Measurements from ENCODE around the gene ZNF217.
A peak's percentile ranks its signal among the peaks of the same experiment; 100 is the strongest.
"Not testable (repeated sequence)": the region's sequence is repeated elsewhere in the genome, so short reads cannot be mapped to it uniquely, and the experiment has no call there.

Gene ZNF217

DNA sequence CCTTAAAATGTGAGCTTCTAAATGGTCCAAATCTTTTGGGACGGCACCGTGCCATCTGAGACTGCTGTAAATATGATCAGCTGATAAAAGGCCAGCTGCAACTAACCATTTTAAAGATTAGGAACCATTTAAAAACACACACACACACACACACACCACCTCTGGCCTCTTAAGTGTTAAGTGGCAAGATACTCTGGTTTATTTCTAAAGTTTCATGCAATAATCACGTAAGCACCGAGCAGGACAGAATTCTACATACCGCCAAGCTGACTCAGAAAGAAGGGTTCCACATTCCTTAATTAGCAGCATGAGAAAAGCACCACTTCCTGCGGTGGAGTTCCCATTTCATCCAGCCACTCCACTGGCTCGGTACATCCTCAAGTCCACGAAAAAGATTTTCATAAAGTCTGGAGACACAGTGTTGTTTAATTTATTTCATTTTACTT is 17.8 kb upstream of the ZNF217 start:
- DNase-seq (ENCODE audit: low spot score in 2 of 2) = peak in 1 of 2 experiments; percentile 13
- H3K4me3 ChIP-seq = no peak overlapping the region
- in situ Hi-C loops (cut with MboI; ENCODE audit: low sequenced_read_pairs) = no loop called here

DNA sequence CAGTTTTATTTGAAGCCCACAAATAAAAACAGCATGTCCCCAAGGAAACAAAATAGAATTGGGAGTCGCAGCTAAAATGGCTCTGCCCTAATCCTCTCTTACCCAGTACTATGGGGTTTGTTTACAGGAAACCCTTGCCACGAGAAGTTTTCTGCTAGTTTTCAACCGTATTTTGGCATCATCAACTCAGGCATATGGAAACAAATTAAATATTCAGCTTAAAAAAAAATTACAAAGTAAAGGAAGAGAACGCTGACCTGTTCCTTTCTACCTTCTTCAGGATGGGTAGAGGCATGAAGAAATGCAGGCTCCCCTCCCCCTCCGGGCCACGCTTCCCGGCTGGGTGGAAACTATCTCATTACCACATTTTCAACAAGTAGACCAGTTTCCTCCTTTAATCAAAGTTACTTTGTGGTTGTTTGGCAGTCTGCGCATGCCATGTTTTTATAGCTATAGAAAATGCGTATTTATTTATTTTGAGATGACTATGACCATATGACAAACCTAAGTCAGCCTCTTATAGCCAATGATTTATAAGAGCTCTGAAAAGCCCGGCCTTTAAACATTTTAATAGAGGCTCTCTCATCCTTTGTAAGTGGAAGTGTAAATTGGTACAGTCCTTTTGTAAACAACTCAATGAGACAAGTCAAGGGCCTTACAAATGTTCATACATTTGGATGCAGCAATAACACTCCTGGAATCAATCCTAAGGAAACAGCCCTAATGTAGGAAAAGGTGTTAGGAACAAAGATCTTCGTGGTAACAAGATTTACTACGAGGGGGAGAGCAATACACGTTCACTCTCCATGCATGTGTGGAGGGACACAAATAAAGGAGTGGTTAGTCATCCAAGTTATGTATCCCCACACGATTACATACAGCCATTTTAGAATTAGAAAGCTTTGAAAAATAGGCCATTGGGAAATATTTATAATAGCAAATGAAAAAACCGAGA is 16.1 kb upstream of the ZNF217 start:
- Histone ChIP-seq H3K27me3 (ENCODE audit: low read depth) (no peaks in the 10 kb centered on the region), H3K4me3 (no peak overlapping the region; the same call in 1 of the 2 replicates), H3K36me3 (replicated peaks) (no peaks in the 10 kb centered on the region), H3K4me1 (peaks cover 46% of the 10 kb centered on the region), H3K9me3 (no peaks in the 10 kb centered on the region)
- peak; percentile 82 to 83 for DNase-seq (ENCODE audit: low spot score in 2 of 2)
- in situ Hi-C loops (cut with MboI; ENCODE audit: low sequenced_read_pairs) = no loop called here

More for the DNA sequence above, 17.8 kb upstream of the ZNF217 start:
- Histone ChIP-seq H3K9me3 (no peaks in the 10 kb centered on the region), H3K4me1 (peaks cover 41% of the 10 kb centered on the region), H3K36me3 (replicated peaks) (no peaks in the 10 kb centered on the region), H3K27me3 (ENCODE audit: low read depth) (no peaks in the 10 kb centered on the region)

DNA sequence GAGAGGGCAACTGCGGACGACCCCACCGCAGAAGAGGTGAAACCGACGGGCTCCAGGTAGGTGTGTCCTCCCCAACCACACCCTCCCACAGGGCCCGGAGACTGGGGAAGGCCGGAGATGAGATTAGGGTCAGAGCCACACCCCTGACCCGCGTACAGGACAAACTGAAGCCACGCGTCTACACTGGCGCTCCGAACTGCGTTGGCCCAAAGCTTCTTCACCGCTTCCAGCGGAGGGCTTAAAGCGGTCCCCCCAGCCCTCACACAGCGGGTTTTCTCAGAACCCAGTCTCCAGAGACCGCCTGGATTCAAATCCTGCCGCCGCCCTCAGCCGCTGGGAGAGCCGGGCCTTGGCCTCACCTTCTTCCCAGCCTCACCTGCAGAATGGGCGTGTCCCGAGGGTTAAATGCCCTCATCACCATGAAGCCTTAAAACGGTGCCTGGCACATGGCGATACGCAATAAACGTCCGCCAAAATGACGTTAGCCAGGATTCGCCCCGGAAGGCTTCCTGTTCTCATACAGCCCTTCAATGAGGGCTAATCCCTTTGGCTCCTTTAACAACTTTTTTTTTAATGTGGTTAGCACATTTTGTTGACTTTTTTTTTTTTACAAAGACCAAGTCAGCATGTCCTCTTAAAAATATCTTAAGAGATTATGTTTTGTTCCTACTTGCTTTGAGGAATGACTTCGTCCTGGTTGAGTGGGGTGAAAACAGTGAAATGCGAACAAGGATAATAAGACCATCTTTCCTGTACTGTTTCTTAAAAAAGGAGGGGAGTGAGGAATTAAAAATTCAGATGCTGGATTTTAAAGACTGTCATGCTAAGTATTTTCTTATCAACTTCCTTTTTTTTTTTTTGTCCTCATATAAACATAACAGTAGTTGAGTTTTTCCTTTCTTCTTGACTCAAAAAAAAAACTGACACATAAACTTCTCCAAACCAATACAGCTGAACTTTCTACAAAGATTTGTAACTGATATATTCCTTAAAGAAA is 15.1 kb upstream of the ZNF217 start:
- no peaks in the 10 kb centered on the region for H3K9me3 ChIP-seq
- in situ Hi-C loops (cut with MboI; ENCODE audit: low sequenced_read_pairs) = no loop called here
- DNase-seq (ENCODE audit: low spot score in 2 of 2) = peak; percentile 64 to 75
- H3K4me1 ChIP-seq = peaks cover 45% of the 10 kb centered on the region
- no peaks in the 10 kb centered on the region for H3K36me3 ChIP-seq (replicated peaks)
- H3K27me3 ChIP-seq (ENCODE audit: low read depth) = no peaks in the 10 kb centered on the region
- H3K4me3 ChIP-seq = no peak overlapping the region

DNA sequence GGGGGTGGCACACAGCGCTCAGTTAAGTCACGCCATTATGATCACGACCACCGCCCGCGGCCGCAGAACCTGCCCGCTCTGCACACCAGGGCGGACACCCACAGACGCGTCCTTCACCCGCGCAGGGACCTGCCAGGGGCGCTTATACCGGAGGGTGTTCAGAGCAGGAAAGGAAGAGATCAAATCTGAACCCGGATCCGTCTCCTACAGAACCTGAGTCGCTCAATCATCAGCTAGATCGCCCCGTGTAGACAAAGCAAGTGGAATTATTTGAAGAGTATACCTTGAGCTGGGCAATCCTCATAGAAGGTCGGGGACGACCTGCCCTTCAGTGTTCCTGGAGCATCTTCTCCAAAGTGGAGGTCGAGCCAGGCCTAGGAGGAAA is 14.4 kb upstream of the ZNF217 start:
- DNase-seq (ENCODE audit: low spot score in 2 of 2) = no peak
- no peaks in the 10 kb centered on the region for H3K36me3 ChIP-seq (replicated peaks)
- H3K27me3 ChIP-seq (ENCODE audit: low read depth) = no peaks in the 10 kb centered on the region
- no peak overlapping the region for H3K4me3 ChIP-seq
- in situ Hi-C loops (cut with MboI; ENCODE audit: low sequenced_read_pairs) = no loop called here
- peaks cover 39% of the 10 kb centered on the region for H3K4me1 ChIP-seq
- no peaks in the 10 kb centered on the region for H3K9me3 ChIP-seq

DNA sequence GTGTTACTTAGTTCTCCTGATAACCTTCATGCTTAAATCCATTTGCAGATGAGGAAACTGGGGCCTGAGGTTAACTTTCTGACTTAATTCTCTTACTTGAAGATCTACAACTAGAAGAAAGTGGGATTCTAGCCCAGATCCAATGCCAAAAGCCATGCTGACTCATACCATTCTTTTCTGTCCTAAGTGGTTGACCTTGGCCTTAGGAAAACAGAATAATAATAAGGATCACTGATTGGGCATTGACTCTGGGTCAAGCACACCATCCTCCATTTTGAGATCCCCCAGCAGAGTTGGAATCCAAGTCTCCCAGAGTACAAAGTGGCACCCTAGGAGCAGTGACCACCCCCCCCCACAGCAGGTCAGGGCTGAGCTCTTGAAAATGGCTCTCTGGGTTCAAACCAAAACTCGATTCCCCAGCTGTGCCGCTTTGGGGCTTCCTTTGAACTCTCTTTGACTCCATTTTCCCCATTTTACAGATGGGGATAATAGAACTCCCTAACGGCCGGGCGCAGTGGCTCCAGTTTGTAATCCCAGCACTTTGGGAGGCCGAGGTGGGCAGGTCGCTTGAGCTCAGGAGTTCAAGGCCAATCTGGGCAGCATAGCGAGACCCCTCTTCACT is 12.8 kb upstream of the ZNF217 start:
- Histone ChIP-seq H3K36me3 (replicated peaks) (no peaks in the 10 kb centered on the region), H3K9me3 (no peaks in the 10 kb centered on the region), H3K27me3 (ENCODE audit: low read depth) (no peaks in the 10 kb centered on the region), H3K4me1 (peaks cover 36% of the 10 kb centered on the region), H3K4me3 (no peak overlapping the region)
- in situ Hi-C loops (cut with MboI; ENCODE audit: low sequenced_read_pairs) = no loop called here
- no peak for DNase-seq (ENCODE audit: low spot score in 2 of 2)

DNA sequence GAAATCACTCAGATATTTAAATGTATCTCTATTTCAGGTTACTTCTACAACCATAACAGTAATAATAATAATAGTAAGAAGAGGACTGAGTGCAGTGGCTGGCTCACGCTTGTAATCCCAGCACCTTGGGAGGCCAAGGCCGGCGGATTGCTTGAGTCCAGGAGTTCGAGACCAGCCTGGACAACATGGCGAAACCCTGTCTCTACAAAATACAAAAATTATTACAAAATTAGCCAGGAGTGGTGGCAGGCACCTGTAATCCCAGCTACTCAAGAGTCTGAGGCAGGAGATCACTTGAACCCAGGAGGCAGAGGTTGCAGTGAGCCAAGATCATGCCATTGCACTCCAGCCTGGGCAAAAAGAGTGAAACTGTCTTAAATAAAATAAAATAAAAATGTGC is 11.8 kb upstream of the ZNF217 start:
- in situ Hi-C loops (cut with MboI; ENCODE audit: low sequenced_read_pairs) = not testable (repeated sequence)
- peaks cover 28% of the 10 kb centered on the region for H3K4me1 ChIP-seq

DNA sequence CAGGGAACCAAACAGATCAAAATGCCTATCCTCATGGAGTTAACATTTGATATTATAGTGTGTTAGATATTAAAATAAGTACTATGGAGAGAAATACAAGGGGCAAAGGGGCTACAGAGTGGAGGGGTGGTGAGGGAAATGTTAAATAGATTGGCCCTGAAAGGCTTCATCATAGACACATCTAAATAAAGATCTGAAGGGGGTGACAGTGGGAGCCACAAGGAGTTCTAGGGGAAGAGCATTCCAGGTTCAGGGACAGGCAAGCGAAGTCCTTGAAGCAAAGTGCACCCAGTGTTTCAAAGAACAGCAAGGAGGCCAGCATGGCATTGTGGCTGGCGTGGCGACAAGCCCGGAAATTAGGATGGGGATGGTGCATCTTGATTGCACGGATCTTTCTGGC is 11.2 kb upstream of the ZNF217 start:
- H3K27me3 ChIP-seq (ENCODE audit: low read depth); H3K36me3 ChIP-seq (replicated peaks); in situ Hi-C loops (cut with MboI; ENCODE audit: low sequenced_read_pairs); DNase-seq (ENCODE audit: low spot score in 2 of 2); H3K9me3 ChIP-seq; H3K4me3 ChIP-seq: not testable (repeated sequence)
- H3K4me1 ChIP-seq = peaks cover 22% of the 10 kb centered on the region

More for the DNA sequence above, 11.8 kb upstream of the ZNF217 start:
- DNase-seq (ENCODE audit: low spot score in 2 of 2); H3K4me3 ChIP-seq; H3K36me3 ChIP-seq (replicated peaks); H3K9me3 ChIP-seq; H3K27me3 ChIP-seq (ENCODE audit: low read depth): not testable (repeated sequence)

DNA sequence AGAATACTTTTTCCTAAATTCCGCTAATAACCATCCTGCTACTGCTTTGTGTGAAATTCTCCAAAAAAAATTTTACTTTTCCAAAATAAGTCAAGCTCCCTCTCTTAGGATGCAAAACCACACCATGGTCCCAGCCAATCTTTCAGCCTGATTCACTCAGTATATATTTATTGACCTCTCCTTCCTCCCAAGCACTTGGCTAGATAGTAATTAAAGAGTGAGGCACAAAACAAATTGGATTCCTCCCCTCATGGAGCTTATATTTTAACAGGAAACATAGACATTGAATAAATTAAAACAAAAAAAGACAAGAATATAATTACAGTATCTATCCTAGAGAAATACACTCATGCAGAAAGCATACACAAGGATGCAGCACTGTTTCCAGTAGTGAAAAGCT is 9.0 kb upstream of the ZNF217 start:
- Histone ChIP-seq H3K4me3 (no peak overlapping the region), H3K27me3 (ENCODE audit: low read depth) (no peaks in the 10 kb centered on the region), H3K4me1 (peaks cover 8% of the 10 kb centered on the region), H3K36me3 (replicated peaks) (no peaks in the 10 kb centered on the region), H3K9me3 (no peaks in the 10 kb centered on the region)
- no peak for DNase-seq (ENCODE audit: low spot score in 2 of 2)
- in situ Hi-C loops (cut with MboI; ENCODE audit: low sequenced_read_pairs) = no loop called here

DNA sequence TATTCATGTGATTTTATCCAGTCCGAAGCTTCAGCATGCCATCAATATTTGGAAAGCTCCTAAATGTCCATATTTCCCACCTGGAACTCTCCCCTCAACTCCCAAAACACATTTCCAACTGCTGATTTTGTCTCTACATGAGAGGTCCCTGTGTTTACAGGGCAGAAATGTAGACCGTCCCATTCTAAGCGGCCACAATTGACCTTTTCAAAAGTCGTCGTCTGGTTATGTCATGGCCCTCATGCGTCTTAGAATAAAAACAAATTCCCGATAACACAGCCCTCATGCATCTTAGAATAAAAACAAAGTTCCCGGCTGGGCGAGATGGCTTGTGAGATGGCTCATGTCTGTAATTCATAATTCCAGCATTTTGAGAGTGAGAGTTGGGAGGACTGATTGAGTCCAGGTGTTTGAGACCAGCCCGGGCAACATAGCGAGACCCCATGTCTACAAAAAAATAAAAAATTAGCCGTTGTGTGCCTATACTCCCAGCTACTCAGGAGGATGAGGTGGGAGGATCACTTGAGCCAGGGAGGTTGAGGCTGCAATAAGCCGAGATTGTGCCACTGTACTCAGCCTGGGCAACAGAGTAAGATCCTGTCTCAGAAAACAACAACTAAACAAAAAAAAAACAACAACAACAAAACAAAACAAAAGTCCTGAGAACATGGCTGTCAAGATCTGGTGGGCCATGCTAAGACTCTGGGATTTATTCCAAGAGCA is 6.4 kb upstream of the ZNF217 start:
- H3K27me3 ChIP-seq (ENCODE audit: low read depth) = no peaks in the 10 kb centered on the region
- peak in 1 of 2 experiments; percentile 3 for DNase-seq (ENCODE audit: low spot score in 2 of 2)
- H3K4me3 ChIP-seq = no peak overlapping the region
- in situ Hi-C loops (cut with MboI; ENCODE audit: low sequenced_read_pairs) = no loop called here
- no peaks in the 10 kb centered on the region for H3K36me3 ChIP-seq (replicated peaks)
- peaks cover 17% of the 10 kb centered on the region for H3K4me1 ChIP-seq
- H3K9me3 ChIP-seq = no peaks in the 10 kb centered on the region

DNA sequence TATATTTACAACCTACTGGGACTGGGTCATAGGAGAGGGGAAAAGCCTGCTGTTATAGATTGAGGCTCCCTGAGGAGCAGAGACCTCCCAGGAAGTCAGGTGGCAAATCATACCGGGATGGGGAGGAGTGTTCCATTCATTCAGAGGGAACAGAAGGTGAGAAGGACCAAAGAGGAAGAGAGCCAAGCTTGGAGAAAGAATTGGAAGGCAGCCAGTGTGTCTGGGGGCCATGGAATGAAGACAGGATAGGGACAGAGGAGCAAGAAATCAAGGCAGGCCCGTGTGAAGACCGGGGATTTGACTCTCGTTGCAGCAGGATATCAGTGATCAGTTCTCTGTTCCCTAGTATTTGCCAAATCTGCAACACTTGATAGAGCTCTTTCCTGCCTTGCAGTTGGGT is 5.7 kb upstream of the ZNF217 start:
- H3K9me3 ChIP-seq = no peaks in the 10 kb centered on the region
- H3K27me3 ChIP-seq (ENCODE audit: low read depth) = no peaks in the 10 kb centered on the region
- H3K36me3 ChIP-seq (replicated peaks) = no peaks in the 10 kb centered on the region
- peaks cover 18% of the 10 kb centered on the region for H3K4me1 ChIP-seq
- in situ Hi-C loops (cut with MboI; ENCODE audit: low sequenced_read_pairs) = no loop called here
- H3K4me3 ChIP-seq = no peak overlapping the region
- DNase-seq (ENCODE audit: low spot score in 2 of 2) = peak in 1 of 2 experiments; percentile 6

DNA sequence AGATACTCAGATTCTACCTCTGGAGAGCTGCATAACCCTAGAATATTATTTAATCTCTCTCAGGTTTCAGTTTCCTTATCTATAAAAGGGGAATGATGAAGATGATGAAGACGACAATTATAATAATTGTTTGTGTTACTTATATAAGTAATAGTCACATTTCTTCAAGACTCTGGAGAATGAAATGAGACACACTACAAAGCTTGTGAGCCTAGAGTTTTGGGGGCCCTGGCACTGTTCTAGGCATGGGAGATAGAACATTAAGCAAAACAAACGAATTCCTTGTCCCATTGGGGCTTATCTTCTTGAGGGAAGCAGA is 5.4 kb upstream of the ZNF217 start:
- no peaks in the 10 kb centered on the region for H3K27me3 ChIP-seq (ENCODE audit: low read depth)
- no peak overlapping the region for H3K4me3 ChIP-seq
- H3K4me1 ChIP-seq = peaks cover 18% of the 10 kb centered on the region
- H3K9me3 ChIP-seq = no peaks in the 10 kb centered on the region
- no peak for DNase-seq (ENCODE audit: low spot score in 2 of 2)
- in situ Hi-C loops (cut with MboI; ENCODE audit: low sequenced_read_pairs) = no loop called here
- H3K36me3 ChIP-seq (replicated peaks) = no peaks in the 10 kb centered on the region

DNA sequence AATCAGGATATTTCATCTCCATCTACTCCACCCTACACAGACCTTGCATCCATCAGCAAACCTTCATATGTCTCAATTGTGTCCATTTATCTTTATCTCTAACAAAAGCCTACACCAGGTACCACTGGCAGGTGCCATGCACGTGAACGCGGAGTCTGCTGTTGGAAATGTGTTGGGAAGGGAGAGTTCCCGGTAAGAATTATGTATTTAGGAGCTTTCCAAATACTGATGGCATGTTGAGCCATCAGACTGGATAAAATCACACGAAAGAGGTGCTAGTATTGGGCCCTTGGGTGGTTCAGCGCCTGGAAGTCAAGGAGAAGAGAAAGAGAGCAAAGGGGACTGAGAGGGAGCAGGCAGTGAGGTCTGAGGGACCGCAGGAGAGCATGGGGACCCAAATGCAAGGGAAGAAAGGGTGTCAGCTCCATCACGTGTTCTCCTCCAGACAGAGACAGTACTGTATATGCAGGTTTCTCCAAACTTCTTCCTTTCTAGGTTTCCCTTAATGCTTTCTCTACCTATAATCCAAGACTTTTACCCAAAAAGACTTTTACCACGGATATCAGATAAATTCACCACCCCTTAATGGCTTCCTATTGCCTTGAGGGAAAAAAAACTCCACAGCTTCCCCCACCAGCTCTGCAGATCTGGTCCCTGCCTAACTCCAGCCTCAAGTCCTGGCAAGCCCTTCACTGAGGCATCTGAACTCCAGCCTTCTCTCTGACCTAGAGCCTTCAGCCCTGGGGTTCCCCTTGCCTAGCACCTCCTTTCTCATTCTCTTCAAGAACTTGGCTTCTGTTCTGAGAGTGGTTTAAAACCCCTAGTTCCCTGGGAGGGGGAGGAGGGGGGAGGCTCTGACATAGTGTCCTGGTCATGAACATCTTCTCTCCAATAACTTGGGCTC is 4.8 kb upstream of the ZNF217 start:
- H3K4me3 ChIP-seq = no peak overlapping the region
- no peaks in the 10 kb centered on the region for H3K27me3 ChIP-seq (ENCODE audit: low read depth)
- in situ Hi-C loops (cut with MboI; ENCODE audit: low sequenced_read_pairs) = no loop called here
- DNase-seq (ENCODE audit: low spot score in 2 of 2) = peak in 1 of 2 experiments; percentile 2
- H3K36me3 ChIP-seq (replicated peaks) = no peaks in the 10 kb centered on the region
- no peaks in the 10 kb centered on the region for H3K9me3 ChIP-seq
- peaks cover 18% of the 10 kb centered on the region for H3K4me1 ChIP-seq

Data from HAP-1 (cell line).